GM03348 (cell line): ENCODE data around the gene TOR1B.
"Not testable (repeated sequence)": the region's sequence is repeated elsewhere in the genome, so short reads cannot be mapped to it uniquely, and the experiment has no call there.

ENCODE experiments used
- DNase-seq: peaks from one replicate; pipeline ENCODE4 v3.0.0; 2012; ENCODE audit warnings: low spot score

Gene TOR1B

DNA sequence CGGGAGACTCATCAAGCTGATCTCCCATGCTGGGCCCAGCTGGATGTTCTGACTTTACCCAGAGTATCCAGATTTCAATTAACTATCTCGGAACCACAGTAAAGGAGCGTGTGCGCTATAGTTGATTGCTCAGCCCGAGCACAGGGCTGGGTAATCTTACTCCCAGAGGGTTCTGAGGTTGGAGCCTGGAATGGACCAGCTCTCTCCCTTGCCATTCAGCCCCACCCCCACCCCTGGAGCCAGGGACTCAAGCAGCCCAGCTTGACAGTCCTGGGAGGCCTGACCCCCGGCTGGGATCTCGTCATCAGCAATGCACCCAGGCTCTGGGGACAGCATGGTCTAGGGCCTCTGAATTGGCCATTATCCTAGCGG is 26.4 kb upstream of the TOR1B start:
- DNase-seq: peak; percentile 22

GRCh38 chr9:129776938-129777768 is 25.8 kb upstream of the TOR1B start:
- DNase-seq: peak; percentile 97

DNA sequence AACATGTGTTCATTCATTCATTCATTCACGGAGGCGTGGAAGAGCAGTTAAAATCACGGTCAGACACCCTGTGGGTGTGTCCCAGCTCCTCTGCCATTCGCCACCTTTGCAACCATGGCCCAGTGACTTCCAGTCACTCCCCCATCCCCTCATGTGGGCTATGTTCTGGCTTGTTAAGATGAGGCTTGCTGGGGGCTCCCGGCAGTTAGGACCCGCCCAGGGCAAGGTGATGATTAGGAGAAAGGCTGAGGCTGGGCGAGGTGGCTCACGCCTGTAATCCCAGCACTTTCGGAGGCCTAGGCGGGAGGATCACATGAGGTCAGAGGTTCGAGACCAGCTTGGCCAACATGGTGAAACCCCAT is 25.2 kb upstream of the TOR1B start:
- DNase-seq: no peak

DNA sequence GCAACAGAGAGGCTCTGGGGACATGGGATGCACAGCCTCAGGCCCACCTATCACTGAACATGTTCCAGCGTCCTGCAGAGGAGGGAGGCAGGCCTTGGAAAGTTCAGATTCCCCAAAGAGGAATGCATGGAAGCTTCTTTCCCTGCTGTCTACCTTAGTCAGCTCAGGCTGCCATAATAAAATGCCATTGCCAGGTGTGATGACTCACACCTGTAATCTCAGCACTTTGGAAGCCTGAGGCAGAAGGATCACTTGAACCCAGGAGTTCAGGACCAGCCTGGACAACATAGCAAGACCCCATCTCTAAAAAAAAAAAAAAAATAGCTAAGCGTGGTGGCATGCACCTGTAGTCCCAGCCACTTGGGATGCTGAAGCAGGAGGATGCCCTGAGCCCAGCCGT is 24.5 kb upstream of the TOR1B start:
- no peak for DNase-seq

- DNase-seq: no peak
Observed at GRCh38 chr9:129779560-129780190, 23.3 kb upstream of the TOR1B start.

- DNase-seq: no peak
Observed at GRCh38 chr9:129781131-129781530, 21.9 kb upstream of the TOR1B start.

DNA sequence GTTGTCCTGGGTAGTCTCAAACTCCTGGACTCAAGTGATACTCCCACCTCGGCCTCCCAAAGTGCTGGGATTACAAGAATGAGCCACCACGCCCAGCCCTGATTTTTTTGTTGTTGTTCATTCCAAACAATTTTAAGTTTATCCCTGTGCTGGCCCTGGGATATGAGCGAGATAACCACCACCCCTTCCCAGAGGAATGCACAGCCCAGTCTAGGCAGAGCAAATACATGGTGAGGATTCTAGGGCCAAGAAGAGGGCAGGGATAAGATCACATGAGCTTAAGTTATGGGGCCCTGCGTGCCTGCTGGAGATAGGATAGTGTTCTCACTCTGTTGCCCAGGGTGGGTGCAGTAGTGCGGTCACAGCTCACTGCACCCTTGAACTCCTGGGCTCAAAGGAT is 21.0 kb upstream of the TOR1B start:
- no peak for DNase-seq

- DNase-seq: peak; percentile 92
Observed at GRCh38 chr9:129783516-129784361, 19.2 kb upstream of the TOR1B start.

- not testable (repeated sequence) for DNase-seq
Observed at GRCh38 chr9:129784970-129785369, 18.0 kb upstream of the TOR1B start.

DNA sequence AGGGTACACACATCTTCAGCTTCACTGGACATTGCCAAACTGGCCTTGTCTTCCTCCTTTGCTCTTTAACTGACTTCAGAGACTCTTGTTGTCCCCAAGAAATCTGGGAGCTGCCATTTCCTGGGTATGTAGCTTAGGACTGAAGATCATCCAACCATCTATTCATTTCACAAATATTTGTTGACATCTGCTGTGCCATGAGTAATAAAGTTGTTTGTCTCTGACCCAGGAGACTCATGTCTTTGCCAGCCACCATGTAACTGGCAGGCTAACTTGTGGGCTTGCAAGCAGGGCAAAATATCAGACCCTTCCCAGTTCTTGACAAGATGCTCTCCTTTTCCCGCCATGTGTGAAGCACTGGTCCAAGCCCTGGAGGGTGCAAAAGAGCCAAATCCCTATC is 17.1 kb upstream of the TOR1B start:
- no peak for DNase-seq

DNA sequence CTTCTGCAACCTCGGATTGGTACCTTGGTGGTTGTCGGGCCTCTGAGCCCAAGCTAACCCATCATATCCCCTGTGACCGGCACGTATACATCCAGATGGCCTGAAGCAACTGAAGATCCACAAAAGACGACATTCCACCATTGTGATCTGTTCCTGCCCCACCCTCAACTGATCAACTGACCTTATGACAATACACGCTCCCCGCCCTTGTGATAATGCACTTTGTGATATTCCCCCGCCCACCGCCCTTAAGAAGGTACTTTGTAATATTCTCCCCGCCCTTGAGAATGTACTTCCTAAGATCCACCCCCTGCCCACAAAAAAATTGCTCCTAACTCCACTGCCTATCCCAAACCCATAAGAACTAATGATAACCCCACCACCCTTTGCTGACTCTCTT is 16.5 kb upstream of the TOR1B start:
- no peak for DNase-seq

DNA sequence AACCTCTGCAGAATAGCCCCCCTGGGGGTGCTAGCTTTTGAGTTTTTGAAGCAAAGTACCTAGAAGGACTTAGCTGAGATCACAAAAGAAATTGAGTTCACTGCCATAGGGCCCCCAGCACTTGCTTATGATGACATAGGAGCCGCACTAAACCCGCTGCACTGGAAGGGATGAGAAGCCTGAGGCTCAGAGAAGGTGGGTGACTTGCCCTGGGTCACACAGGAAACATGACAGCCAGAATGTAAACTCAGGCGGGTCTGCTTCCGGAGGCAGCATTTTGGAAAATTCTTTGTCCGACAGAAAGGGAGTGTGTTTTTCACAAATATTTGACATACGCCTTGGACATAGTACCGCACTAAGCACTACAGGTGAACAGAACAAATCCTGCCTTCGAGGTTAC is 8.4 kb upstream of the TOR1B start:
- DNase-seq: no peak

DNA sequence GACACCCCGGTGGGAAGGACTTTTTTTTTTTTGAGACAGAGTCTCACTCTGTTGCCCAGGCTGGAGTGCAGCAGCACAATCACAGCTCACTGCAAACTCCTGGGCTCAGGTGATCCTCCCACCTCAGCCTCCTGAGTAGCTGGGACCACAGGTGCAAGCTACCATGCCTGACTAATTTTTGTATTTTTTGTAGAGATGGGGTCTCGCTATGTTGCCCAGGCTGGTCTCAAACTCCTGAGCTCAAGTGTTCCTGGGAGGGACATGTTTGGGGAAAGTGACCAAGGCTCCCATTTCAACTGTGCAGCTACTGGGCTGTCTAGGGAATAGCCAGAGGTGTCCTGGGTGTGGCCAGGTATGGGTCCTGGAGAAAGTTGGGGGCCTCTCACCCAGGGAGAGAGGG is 7.0 kb upstream of the TOR1B start:
- not testable (repeated sequence) for DNase-seq

- no peak for DNase-seq
Observed at GRCh38 chr9:129798973-129799372, 4.0 kb upstream of the TOR1B start.

DNA sequence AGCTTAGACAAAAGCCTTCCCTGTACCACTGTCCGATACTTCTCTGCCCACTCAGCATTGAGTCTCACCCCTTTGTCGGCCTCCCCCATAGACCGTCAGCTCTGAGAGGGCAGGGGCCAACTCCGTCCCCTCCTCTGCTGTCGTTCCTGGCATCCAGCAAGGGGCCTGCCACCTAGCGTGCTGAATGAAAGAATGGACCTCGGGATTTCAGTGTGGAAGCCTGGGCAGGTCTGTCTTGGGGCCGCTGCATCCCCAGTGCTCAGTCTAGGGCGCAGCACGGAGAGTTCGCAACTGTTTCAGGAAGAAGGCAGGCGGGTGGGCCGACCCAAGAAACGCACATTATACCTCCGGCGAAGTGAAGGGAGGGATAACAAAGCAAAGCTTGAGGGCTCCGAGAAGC is 1.5 kb upstream of the TOR1B start:
- no peak for DNase-seq

GRCh38 chr9:129803676-129804060 is 684 bp downstream of the TOR1B start:
- no peak for DNase-seq

GRCh38 chr9:129806061-129806460 is 3.1 kb downstream of the TOR1B start:
- no peak for DNase-seq

DNA sequence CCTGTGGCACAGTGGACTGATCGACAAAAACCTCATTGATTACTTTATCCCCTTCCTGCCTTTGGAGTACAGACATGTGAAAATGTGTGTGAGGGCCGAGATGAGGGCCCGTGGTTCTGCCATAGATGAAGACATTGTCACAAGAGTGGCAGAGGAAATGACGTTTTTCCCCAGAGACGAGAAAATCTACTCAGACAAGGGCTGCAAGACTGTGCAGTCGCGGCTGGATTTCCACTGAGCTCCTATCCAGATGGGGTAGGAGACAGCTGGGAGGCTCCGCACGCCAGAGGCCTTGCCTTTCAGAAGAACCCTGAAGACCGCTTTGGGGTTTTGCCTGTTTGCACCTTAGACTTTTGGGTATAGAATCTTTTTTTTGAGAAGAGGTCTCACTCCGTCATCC is 6.4 kb downstream of the TOR1B start:
- DNase-seq: no peak

DNA sequence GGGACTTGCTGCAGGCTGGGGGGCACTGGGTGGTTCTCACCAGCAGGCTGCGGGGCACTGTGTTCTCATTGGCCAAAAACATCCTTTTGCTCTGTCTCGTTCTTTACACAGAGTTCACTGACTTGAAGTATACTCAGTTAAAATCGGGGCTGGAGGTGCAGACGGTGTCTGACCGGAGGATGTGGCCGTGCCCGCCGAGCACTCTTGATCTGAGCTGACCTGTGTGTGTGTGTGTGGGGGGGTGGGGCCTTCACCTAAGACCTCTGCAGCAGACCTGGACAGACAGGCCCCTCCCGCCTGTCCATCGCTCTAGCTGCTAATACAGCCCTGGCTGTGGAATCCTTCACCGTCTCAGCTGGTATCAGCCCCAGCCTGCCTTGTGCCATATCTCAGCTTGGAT is 7.1 kb downstream of the TOR1B start:
- no peak for DNase-seq

DNA sequence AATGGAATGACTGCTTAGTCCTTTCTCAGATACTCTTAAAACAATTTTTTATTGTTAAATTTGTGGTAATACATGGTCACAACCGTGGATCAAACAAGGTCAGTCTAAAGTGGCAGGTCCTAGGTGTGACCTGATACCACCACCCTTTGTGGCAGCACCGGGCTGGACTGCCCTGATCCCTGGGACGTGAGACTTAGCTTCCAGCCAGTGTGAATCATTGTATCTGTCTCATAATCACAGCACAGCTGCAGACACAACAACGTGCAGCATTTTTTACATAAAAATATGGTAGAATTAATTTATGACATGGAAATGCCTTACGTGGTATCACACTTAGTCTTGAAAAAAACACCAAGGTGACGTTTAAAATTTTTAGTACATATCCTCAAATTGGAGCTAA is 7.8 kb downstream of the TOR1B start:
- no peak for DNase-seq

GRCh38 chr9:129811967-129812363 is 9.0 kb downstream of the TOR1B start:
- DNase-seq: no peak

GRCh38 chr9:129812385-129812784 is 9.4 kb downstream of the TOR1B start:
- no peak for DNase-seq

- no peak for DNase-seq
Observed at GRCh38 chr9:129813661-129814060, 10.7 kb downstream of the TOR1B start.
